B cell (primary cell): ENCODE results near the gene CDK8. TPM values are rescaled to one million over a fixed set of nuclear protein-coding genes. Genes with fewer than 3 reads are reported as not detected.

Experiments
- ATAC-seq: fragments of 200-7000 bp; cut with Tn5 transposase; one replicate; pipeline ENCODE4 v1.10.0; 2021; ENCODE audit warnings: low read depth, mild to moderate bottlenecking, moderate number of reproducible peaks, moderate library complexity
- CTCF ChIA-PET: fragments of 350-600 bp; sonication (Branson Sonifier 250); formaldehyde crosslinking; loops from one replicate; lab custom pipeline; 2021; ENCODE audit warnings: antibody characterized with exemption, inconsistent platforms; lab: Charles Lee
- POLR2A ChIA-PET: fragments of 350-600 bp; sonication (Branson Sonifier 250); formaldehyde crosslinking; loops from one replicate; lab custom pipeline; 2021; ENCODE audit warnings: antibody characterized with exemption; lab: Charles Lee
- DNase-seq: peaks from one replicate; pipeline ENCODE4 v3.0.0; 2013
- H2AFZ ChIP-seq: 2 replicates; pipeline ENCODE4 v1.6.1; 2012; ENCODE audit warnings: mild to moderate bottlenecking, low read depth, low read length; ENCODE audit not compliant: insufficient read depth, poor library complexity, severe bottlenecking
- H3K27ac ChIP-seq, 2 donors: 1 replicate in 1 of 2; 2 replicates in 1 of 2; pipeline ENCODE4 v1.5.1; 2012 to 2013; ENCODE audit warnings: low read length in 2 of 2, mild to moderate bottlenecking in 2 of 2, moderate library complexity in 1 of 2
- H3K27me3 ChIP-seq, 4 experiments: fragments of 200-600 bp in 1 of 4; sonication (generic) in 1 of 4; replicated peaks in 1 of 4; 1 replicate in 2 of 4; 2 replicates in 2 of 4; pipeline versions ENCODE4 v1.6.1 to v1.7.0; 2013 to 2016; ENCODE audit warnings: low read length in 3 of 4, mild to moderate bottlenecking in 2 of 4, mixed read lengths in 1 of 4, moderate library complexity in 1 of 4; ENCODE audit not compliant: insufficient read depth in 4 of 4, control insufficient read depth in 3 of 4; ENCODE audit errors: control extremely low read depth in 1 of 4
- H3K36me3 ChIP-seq, 2 experiments: replicated peaks in 1 of 2; 1 replicate in 1 of 2; 2 replicates in 1 of 2; pipeline versions ENCODE4 v1.6.1 to v1.7.1; 2013; ENCODE audit warnings: low read length in 1 of 2; ENCODE audit not compliant: insufficient read depth in 2 of 2, control insufficient read depth in 1 of 2; ENCODE audit errors: control extremely low read depth in 1 of 2, extremely low read depth in 1 of 2
- H3K4me1 ChIP-seq, 2 donors: fragments of 200-600 bp in 1 of 2; sonication (generic) in 1 of 2; 1 replicate in 1 of 2; 2 replicates in 1 of 2; pipeline versions ENCODE4 v1.5.1 to v1.6.1; 2013 to 2017; ENCODE audit warnings: low read length in 2 of 2; ENCODE audit not compliant: control insufficient read depth in 2 of 2, insufficient read depth in 2 of 2
- H3K4me2 ChIP-seq: replicated peaks from 2 replicates; pipeline ENCODE3; 2012; ENCODE audit warnings: mild to moderate bottlenecking, low read depth, low read length; ENCODE audit not compliant: poor library complexity, severe bottlenecking
- H3K4me3 ChIP-seq, 5 experiments: fragments of 200-600 bp in 1 of 5; sonication (generic) in 1 of 5; 1 replicate in 3 of 5; 2 replicates in 2 of 5; pipeline versions ENCODE4 v1.5.1 to v1.7.0; 2011 to 2016; ENCODE audit warnings: low read length in 4 of 5, mild to moderate bottlenecking in 4 of 5, low read depth in 2 of 5, control low read depth in 1 of 5, moderate library complexity in 1 of 5; ENCODE audit not compliant: insufficient read depth in 1 of 5; ENCODE audit errors: control extremely low read depth in 1 of 5, extremely low read depth in 1 of 5
- H3K79me2 ChIP-seq: fragments of 200-600 bp; sonication (generic); one replicate; pipeline ENCODE4 v1.6.0; 2016; ENCODE audit warnings: low read length; ENCODE audit not compliant: control insufficient read depth, insufficient read depth
- H3K9ac ChIP-seq: fragments of 200-600 bp; sonication (generic); 2 replicates; pipeline ENCODE4 v1.6.1; 2017; ENCODE audit warnings: mild to moderate bottlenecking, low read length, moderate library complexity
- H3K9me3 ChIP-seq, 3 donors: one replicate each; pipeline versions ENCODE4 v1.6.1 to v1.7.1; 2013; ENCODE audit warnings: low read length in 2 of 3; ENCODE audit not compliant: control insufficient read depth in 2 of 3, insufficient read depth in 1 of 3; ENCODE audit errors: control extremely low read depth in 1 of 3
- H4K20me1 ChIP-seq: 2 replicates; pipeline ENCODE4 v1.6.0; 2012; ENCODE audit warnings: mild to moderate bottlenecking, low read length; ENCODE audit not compliant: insufficient read depth, control insufficient read depth, poor library complexity, severe bottlenecking
- H3K27ac Mint-ChIP-seq: one replicate; pipeline ENCODE4 v1.8.0; 2021; ENCODE audit warnings: mixed read lengths
- H3K27me3 Mint-ChIP-seq: one replicate; pipeline ENCODE4 v1.8.0; 2021; ENCODE audit warnings: mixed read lengths
- H3K4me1 Mint-ChIP-seq: one replicate; pipeline ENCODE4 v1.8.0; 2021; ENCODE audit warnings: mixed read lengths
- H3K4me3 Mint-ChIP-seq: one replicate; pipeline ENCODE4 v1.8.0; 2021; ENCODE audit warnings: mixed read lengths
- H3K9me3 Mint-ChIP-seq: one replicate; pipeline ENCODE4 v1.8.0; 2022; ENCODE audit warnings: mixed read lengths; ENCODE audit not compliant: insufficient read depth
- EZH2 ChIP-seq: IDR thresholded peaks from 2 replicates; pipeline ENCODE4 v1.6.1; 2012; ENCODE audit warnings: borderline replicate concordance, low read depth, mild to moderate bottlenecking, moderate library complexity, low read length; ENCODE audit not compliant: insufficient read depth, poor library complexity, severe bottlenecking
- WGBS: methylation state at CpG from one replicate; pipeline ENCODE4 v1.1.5; 2013; ENCODE audit warnings: missing lambda C conversion rate; ENCODE audit not compliant: insufficient coverage; 5-methylcytosine and 5-hydroxymethylcytosine counted together
- intact Hi-C: fragments of 100-400 bp; cut with micrococcal nuclease; formaldehyde crosslinking; loops from one replicate; pipeline ENCODE4 v1.10.0; 2022
- polyA plus RNA-seq: library from polyadenylated mRNA; depleted of rRNA; stranded (reverse); fragments of >200 nt; gene quantifications from 2 replicates; pipeline ENCODE4 v1.2.3, GENCODE V29; 2012
- total RNA-seq, 2 donors: library from RNA; stranded (reverse); fragments of 120-200 nt in 1 of 2; gene quantifications; 1 replicate in 1 of 2; 2 replicates in 1 of 2; pipeline versions ENCODE4 v1.2.3 to v1.2.4, GENCODE V29; 2013 to 2022
- TF ChIP-seq, protein P1 (sequence below): fragments of 200-600 bp; IDR thresholded peaks from one replicate; pipeline ENCODE4 v1.8.0; 2022; ENCODE audit warnings: antibody characterized with exemption, mild to moderate bottlenecking

Gene CDK8
- total and polyA plus RNA-seq, 2 donors (not counting 1 experiment from before 2014, with no cell fraction given): 10.8 to 13.5 TPM

DNA sequence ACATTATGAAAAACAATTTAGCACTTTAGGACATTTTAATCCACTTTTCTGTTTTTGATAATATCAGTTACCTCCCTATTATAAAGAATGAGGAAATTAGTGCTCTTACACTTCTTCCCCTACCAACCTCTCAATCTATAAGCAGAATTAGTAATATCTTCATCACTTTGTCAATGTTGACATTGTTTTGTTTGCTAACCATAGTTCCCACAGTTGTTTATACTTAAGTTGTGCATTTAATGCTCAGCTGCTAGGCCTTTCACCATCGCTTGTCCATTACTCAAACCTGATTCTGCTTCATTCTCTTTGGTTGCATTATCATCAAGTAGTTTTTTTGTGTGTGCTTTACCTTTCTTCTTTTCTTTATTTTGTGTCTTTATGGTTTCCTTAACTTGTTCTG is 132.1 kb downstream of the CDK8 start:
- no peak overlapping the region for H3K4me2 ChIP-seq
- H3K4me1 ChIP-seq: no peaks in the 10 kb centered on the region
- H3K9ac ChIP-seq: no peak overlapping the region
- H3K27me3 Mint-ChIP-seq: no peaks in the 10 kb centered on the region
- H3K4me1 Mint-ChIP-seq: no peaks in the 10 kb centered on the region
- ChIA-PET POLR2A (no interaction called here), CTCF (no interaction called here)
- H3K9me3 Mint-ChIP-seq: no peaks in the 10 kb centered on the region
- no peaks in the 10 kb centered on the region for H4K20me1 ChIP-seq
- H3K4me3 ChIP-seq: no peak overlapping the region
- H2AFZ ChIP-seq: no peak overlapping the region
- H3K79me2 ChIP-seq: no peaks in the 10 kb centered on the region
- H3K27me3 ChIP-seq: no peaks in the 10 kb centered on the region
- H3K36me3 ChIP-seq: peaks cover 9 to 10% of the 10 kb centered on the region in 2 experiments
- DNase-seq: no peak
- no peak overlapping the region for H3K27ac Mint-ChIP-seq
- TF ChIP-seq EZH2: no peak
- TF ChIP-seq, protein P1, sequence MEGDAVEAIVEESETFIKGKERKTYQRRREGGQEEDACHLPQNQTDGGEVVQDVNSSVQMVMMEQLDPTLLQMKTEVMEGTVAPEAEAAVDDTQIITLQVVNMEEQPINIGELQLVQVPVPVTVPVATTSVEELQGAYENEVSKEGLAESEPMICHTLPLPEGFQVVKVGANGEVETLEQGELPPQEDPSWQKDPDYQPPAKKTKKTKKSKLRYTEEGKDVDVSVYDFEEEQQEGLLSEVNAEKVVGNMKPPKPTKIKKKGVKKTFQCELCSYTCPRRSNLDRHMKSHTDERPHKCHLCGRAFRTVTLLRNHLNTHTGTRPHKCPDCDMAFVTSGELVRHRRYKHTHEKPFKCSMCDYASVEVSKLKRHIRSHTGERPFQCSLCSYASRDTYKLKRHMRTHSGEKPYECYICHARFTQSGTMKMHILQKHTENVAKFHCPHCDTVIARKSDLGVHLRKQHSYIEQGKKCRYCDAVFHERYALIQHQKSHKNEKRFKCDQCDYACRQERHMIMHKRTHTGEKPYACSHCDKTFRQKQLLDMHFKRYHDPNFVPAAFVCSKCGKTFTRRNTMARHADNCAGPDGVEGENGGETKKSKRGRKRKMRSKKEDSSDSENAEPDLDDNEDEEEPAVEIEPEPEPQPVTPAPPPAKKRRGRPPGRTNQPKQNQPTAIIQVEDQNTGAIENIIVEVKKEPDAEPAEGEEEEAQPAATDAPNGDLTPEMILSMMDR: no peak
- no peak overlapping the region for H3K27ac ChIP-seq
- ATAC-seq: no peak
- no CpG with 5 or more reads among the region's 1 CpG for WGBS
- peaks cover 0 to 1% (median 0%) of the 10 kb centered on the region in 3 donors for H3K9me3 ChIP-seq
- intact Hi-C loops: no loop called here
- no peak overlapping the region for H3K4me3 Mint-ChIP-seq

DNA sequence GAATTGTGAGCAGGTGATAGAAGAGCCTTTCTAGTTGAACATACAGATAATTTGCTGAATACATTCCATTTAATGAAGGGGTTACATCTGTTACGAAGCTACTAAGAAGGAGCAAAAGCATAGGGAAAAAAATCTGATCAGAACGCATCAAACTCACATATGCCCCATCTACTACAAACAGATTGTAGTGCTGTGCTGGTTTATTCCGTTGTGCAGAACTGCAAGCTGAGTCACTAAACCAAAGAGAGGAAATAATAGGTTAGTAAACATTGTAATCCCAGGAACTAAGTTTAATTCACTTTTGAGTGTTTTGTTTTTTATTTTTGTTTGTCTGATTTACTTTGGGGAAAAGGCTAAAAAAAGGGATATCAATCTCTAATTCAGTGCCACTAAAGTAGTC is 136.3 kb downstream of the CDK8 start:
- H2AFZ ChIP-seq: no peak overlapping the region
- Mint-ChIP-seq H3K4me3 (no peak overlapping the region), H3K27me3 (no peaks in the 10 kb centered on the region), H3K4me1 (no peaks in the 10 kb centered on the region), H3K9me3 (no peaks in the 10 kb centered on the region), H3K27ac (no peak overlapping the region)
- intact Hi-C loops: no loop called here
- TF ChIP-seq, protein P1: no peak
- no peak for TF ChIP-seq EZH2
- DNase-seq (no peak), ATAC-seq (no peak)
- ChIA-PET CTCF (no interaction called here), POLR2A (no interaction called here)
- no peaks in the 10 kb centered on the region for H3K79me2 ChIP-seq
- no peak overlapping the region for H3K4me2 ChIP-seq
- no peak overlapping the region for H3K9ac ChIP-seq
- WGBS: no CpG with 5 or more reads among the region's 3 CpGs
- no peaks in the 10 kb centered on the region for H3K4me1 ChIP-seq
- H3K9me3 ChIP-seq: no peaks in the 10 kb centered on the region
- H3K36me3 ChIP-seq: peaks cover 5 to 6% of the 10 kb centered on the region in 2 experiments
- no peak overlapping the region for H3K4me3 ChIP-seq
- H4K20me1 ChIP-seq: no peaks in the 10 kb centered on the region
- H3K27ac ChIP-seq: no peak overlapping the region
- H3K27me3 ChIP-seq: no peaks in the 10 kb centered on the region
